ENCODE results near the gene PELI1.

Gene PELI1

GRCh38 chr2:64151476-64151875, 7.3 kb upstream of the PELI1 start:
- no peak for DNase-seq

GRCh38 chr2:64145714-64146113, 1.5 kb upstream of the PELI1 start:
- DNase-seq = peak; percentile 43

- no peak for DNase-seq
These were observed 899 bp upstream of the PELI1 start for GRCh38 chr2:64145119-64145518.

DNA sequence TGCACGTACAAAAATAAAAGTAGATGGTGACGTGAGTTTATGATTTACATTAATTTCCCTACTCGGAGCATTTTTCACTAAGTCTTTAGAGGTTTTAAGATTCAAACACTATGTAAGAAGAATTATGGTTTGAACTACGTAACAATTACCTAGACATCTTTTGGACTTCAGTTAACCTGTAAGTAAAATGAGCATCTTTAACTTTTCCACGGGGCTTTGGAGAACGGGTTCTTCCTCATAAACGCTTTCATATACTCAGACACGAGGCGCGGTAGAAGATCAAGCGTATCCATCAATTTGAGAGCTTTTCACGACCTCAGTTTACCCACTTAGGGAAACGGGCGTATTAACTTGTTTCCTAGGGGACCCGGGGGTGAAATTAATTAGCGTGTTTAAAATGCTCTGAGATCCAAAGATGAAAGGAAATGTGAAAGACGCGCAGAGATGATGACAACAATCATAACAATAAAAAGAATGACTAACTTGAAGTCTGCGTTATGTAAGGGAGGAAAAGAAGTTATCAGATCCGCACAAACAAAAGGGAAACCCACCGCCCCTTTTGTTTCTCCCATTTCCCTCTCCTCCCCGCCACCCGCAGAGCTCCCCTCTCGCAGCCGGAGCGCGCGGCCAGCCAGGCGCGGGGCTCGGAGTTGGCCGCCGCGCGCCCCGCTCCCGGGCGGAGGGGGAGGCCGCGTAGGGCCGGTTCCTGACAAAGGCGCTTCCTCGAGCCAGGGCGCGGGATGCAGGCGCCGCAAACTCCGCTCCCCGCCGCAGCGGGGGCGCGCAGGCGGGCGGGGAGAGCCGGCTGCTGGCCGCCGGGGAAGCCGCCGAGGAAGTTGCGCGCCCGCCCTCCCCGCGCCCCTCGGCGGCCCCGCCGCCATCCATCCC, 807 bp downstream of the PELI1 start:
- peak; percentile 57 for DNase-seq

GRCh38 chr2:64142741-64143168, 1.5 kb downstream of the PELI1 start:
- peak; percentile 37 for DNase-seq

GRCh38 chr2:64141674-64142405, 2.4 kb downstream of the PELI1 start:
- no peak for DNase-seq

GRCh38 chr2:64140665-64141200, 3.5 kb downstream of the PELI1 start:
- no peak for DNase-seq

GRCh38 chr2:64139956-64140355, 4.3 kb downstream of the PELI1 start:
- DNase-seq = no peak

DNA sequence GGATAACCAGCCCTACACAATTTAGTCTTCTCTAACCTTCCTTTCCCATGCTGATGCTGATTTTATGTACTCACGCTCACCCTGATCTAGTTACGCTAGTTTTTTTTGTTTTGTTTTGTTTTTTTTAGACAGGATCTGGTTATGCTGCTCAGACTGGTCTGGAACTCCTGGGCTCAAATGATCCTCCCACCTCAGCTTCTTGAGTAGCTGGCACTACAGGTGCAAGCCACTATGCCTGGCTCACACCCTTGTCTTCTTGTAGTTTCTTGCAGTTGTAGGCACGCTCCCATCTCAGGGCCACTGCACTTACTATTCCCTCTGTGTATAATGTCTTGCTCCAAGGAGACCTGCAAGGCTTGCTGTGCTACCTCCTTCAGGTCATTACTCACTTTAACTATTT, 6.2 kb downstream of the PELI1 start:
- no peak for DNase-seq

DNA sequence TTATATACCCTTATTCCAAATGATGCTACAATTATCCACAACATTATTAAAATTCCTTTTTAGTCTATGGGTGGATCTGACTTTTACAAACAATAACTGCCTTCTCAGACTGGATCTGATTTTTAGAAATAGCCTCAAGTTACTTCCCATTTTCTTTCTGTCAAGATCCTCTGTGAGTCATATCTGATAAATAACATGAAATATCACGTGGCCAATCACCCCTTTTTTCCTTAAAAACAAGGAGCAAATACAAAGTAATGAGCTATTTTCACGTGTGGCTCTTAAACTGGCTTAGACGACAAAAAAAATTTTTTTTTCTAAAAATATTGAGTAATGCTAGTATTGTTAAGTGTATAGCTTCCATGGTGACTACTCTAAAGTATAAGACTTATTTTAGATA, 6.7 kb downstream of the PELI1 start:
- no peak for DNase-seq

DNA sequence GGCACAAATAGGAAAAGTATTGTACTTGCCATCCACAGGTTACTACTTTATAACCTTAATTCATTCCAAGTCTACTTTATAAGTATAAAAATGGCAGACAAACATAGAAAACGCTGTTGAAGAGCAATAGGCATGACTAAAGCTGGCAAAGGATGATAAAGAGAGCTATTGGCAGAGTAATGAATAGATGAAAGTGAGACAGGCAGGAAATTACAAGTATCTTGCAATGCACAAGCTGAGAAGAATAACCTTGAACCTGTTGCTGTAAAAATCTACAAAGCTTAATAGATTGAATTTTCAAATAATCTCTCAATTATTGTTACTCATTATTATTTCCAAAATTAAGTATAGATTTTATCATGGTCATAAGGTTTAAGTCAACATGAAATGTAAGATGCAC, 8.8 kb downstream of the PELI1 start:
- DNase-seq = no peak

DNA sequence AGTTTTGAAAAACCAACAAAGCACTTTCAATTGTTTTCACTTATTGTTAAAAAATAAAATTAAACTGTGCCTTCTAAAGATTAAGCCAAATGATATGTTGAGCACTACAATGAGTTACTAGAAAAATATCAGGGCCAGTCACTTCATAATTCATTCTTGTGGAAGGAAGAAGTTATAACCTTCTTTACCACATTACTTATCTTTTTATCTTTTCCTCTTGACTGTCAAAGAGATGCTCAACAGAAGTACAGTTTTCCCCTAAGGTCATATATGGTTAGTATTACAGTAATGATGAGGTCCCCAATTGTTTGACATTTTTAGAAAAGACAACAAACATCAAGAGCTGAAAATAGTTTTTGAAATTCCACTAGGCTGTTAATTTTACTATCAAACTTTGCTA, 9.4 kb downstream of the PELI1 start:
- peak; percentile 37 for DNase-seq

GRCh38 chr2:64133828-64134227, 10.4 kb downstream of the PELI1 start:
- DNase-seq = no peak

- DNase-seq = no peak
These were observed 10.9 kb downstream of the PELI1 start for GRCh38 chr2:64133354-64133753.

DNA sequence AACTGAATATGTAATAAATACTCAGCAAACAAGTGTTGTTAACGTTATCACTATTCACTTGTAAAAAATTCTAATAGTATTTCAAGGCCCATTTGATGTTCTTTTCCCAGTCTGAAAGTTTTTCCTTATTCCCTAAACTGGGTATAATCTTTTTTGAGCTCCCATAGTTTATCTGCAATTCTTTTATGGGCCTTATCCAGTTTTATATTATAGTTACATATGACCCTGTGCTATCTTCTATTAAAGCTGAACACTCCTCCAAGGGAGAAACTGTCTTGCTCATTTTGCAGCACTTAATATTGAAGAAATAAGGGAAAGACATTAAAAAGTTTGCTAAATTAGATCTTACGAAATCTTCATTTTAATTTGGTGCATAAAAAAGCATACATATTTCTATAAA, 13.9 kb downstream of the PELI1 start:
- no peak for DNase-seq

GRCh38 chr2:64128943-64129391, 15.3 kb downstream of the PELI1 start:
- no peak for DNase-seq

- DNase-seq = no peak
These were observed 15.8 kb downstream of the PELI1 start for GRCh38 chr2:64128406-64128805.

DNA sequence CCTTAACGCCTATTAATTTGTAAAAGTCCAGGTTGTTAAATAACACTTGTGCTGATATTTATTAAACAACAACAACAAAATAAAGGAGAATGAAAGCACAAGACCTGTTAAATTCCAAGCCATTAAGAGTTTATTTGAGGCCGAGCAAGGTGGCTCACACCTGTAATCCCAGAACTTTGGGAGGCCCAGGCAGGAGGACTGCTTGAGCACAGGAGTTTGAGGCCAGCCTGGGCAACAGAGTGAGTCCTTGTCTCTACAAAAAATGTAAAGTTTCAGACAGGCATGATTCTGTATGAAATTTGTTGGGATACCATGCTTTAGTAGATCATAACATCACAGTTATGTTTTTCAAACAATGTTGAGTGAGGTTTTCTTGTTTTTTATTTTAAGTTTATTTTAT, 17.1 kb downstream of the PELI1 start:
- no peak for DNase-seq

DNA sequence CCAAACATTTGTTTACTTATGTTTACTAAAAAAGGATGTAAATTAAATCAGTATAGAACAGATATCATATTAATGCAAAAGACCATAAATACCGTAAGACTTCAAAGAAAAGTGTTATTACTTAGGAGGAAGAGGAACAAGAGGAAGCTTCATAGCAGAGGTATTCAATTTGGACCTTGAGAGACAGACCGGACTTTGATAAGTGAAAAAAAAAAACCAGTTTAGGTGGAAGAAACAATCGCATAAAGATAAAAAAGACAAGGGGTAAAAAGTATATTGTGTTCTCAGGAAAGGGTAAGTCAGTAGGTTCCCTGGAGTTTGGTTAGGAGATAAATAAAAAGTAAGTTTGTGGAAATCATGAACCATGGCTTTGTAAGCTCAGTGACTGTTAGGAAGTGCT, 17.6 kb downstream of the PELI1 start:
- DNase-seq = no peak

- no peak for DNase-seq
These were observed 19.6 kb downstream of the PELI1 start for GRCh38 chr2:64124571-64124970.

GRCh38 chr2:64124168-64124567, 20.1 kb downstream of the PELI1 start:
- no peak for DNase-seq

GRCh38 chr2:64123740-64124139, 20.5 kb downstream of the PELI1 start:
- no peak for DNase-seq

GRCh38 chr2:64122358-64122757, 21.9 kb downstream of the PELI1 start:
- DNase-seq = no peak

GRCh38 chr2:64120928-64121327, 23.3 kb downstream of the PELI1 start:
- no peak for DNase-seq
